Neuron (in vitro differentiated cells): ENCODE results near the gene SH3BP2.
"Not testable (repeated sequence)": the region's sequence is repeated elsewhere in the genome, so short reads cannot be mapped to it uniquely, and the experiment has no call there.

Experiments used
- H2AFZ ChIP-seq: one replicate; pipeline ENCODE4 v1.6.1; 2013; ENCODE audit warnings: low read depth, mild to moderate bottlenecking, inconsistent platforms, low read length, moderate library complexity
- H3K27me3 ChIP-seq: one replicate; pipeline ENCODE4 v1.6.1; 2013; ENCODE audit warnings: low read length; ENCODE audit not compliant: insufficient read depth
- H3K36me3 ChIP-seq: one replicate; pipeline ENCODE4 v1.6.1; 2013; ENCODE audit warnings: low read length; ENCODE audit not compliant: insufficient read depth
- H3K4me1 ChIP-seq: one replicate; pipeline ENCODE4 v1.6.1; 2013; ENCODE audit warnings: low read length; ENCODE audit not compliant: insufficient read depth
- H3K4me3 ChIP-seq: 2 replicates; pipeline ENCODE4 v1.5.1; 2013; ENCODE audit warnings: mild to moderate bottlenecking, low read length, moderate library complexity
- H3K9me3 ChIP-seq: one replicate; pipeline ENCODE4 v1.6.1; 2013; ENCODE audit warnings: low read length

SH3BP2 gene

DNA sequence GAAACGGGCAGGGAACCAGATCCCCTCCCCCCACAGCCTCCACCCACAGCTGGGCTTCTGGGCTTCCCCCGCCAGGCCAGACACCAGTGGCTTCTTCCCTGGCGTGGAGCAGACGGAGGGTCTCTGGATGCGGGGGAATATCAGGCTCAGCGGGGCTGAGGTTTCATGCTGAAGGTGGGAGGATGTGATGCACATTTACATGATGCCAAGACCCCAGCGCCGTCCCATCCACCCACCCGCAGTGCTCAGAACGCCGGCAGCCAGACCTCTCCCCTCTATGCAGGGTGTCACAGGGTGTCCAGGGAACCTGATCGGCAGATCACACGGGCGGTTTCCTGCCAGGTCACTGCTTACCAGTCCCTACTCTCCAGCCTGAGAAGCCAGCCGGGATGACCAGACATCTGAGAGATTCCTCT is 24.0 kb upstream of the SH3BP2 start:
- H3K9me3 ChIP-seq = peaks cover 4% of the 10 kb centered on the region
- H2AFZ ChIP-seq = no peak overlapping the region
- H3K4me1 ChIP-seq = no peaks in the 10 kb centered on the region
- H3K4me3 ChIP-seq = no peak overlapping the region
- H3K36me3 ChIP-seq = no peaks in the 10 kb centered on the region
- no peaks in the 10 kb centered on the region for H3K27me3 ChIP-seq

DNA sequence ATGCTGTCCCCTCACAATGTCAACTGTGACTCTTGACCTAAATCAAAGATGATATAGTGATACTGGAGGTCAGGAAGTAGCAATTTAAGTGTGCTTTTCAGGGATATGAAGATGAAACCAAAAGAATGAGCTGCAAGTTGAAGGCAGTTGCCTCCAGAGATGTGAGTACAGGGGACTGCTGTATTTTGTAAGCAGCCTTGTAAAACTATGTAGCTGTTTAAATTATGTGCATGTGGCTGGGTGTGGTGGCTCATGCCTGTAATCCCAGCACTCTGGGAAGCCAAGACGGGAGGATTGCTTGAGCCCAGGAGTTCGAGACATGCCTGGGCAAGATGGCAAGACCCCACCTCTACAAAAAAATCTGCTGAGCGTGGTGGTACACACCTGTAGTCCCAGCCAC is 21.6 kb upstream of the SH3BP2 start:
- Histone ChIP-seq H2AFZ (no peak overlapping the region), H3K36me3 (no peaks in the 10 kb centered on the region), H3K9me3 (peaks cover 4% of the 10 kb centered on the region), H3K27me3 (no peaks in the 10 kb centered on the region), H3K4me3 (no peak overlapping the region), H3K4me1 (no peaks in the 10 kb centered on the region)

DNA sequence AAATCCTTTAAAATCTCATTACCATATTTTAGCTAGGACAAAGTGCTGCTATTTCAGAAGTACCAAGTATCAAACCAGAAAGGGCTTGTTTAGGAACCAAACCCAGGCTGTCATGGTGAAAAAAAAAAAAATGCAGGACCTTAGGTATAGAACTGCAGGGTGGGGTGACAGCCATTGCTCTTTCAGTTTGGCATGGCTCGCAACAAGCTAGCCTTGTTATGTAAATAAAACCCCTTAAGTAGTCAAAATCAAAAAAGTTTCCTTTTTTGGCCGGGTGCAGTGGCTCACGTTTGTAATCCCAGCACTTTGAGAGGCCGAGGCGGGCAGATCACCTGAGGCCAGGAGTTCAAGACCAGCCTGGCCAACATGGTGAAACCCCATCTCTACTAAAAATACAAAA is 12.2 kb upstream of the SH3BP2 start:
- not testable (repeated sequence) for H3K36me3 ChIP-seq, H3K4me1 ChIP-seq, H2AFZ ChIP-seq, H3K4me3 ChIP-seq, H3K27me3 ChIP-seq, H3K9me3 ChIP-seq

- peaks cover 3% of the 10 kb centered on the region for H3K9me3 ChIP-seq
- H2AFZ ChIP-seq = no peak overlapping the region
- no peaks in the 10 kb centered on the region for H3K4me1 ChIP-seq
- no peaks in the 10 kb centered on the region for H3K27me3 ChIP-seq
- no peak overlapping the region for H3K4me3 ChIP-seq
- no peaks in the 10 kb centered on the region for H3K36me3 ChIP-seq
These were observed 11.0 kb upstream of the SH3BP2 start for GRCh38 chr4:2781911-2782310.

DNA sequence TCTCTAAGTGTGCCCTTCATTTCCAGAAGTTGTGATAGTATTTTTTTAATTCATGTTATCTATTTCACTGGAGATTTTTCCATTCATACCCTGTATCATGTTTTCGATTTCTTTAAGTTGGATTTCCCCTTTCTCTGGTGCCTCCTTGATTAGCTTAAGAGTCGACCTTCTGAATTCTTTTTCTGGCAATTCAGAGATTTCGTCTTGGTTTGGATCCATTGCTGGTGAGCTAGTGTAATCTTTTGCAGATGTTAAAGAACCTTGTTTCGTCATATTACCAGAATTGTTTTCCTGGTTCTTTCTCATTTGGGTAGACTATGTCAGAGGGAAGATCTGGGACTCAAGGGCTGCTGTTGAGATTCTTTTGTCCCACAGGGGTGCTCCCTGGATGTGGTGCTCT is 9.1 kb upstream of the SH3BP2 start:
- Histone ChIP-seq H3K36me3 (no peaks in the 10 kb centered on the region), H2AFZ (no peak overlapping the region), H3K9me3 (peaks cover 3% of the 10 kb centered on the region), H3K27me3 (no peaks in the 10 kb centered on the region), H3K4me3 (no peak overlapping the region), H3K4me1 (no peaks in the 10 kb centered on the region)

DNA sequence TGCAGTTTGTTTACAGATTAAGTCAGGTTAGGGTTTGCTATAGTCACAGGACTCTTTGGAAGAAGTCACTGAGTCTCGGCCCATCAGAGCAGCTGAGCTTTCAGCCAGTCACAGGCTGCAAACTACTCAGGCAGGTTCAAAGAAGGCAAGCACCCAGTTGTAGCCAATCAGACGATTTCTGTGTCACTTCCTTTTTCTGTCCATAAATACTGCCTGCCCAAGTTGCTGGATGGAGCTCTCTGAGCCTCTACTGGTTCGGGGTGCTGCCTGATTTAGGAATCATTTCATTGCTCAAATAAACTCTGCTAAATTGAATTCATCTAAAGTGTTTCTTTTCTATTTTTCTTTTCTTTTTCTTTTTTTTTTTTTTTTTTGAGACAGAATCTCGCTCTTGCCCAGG is 7.3 kb upstream of the SH3BP2 start:
- Histone ChIP-seq H3K9me3 (peaks cover 3% of the 10 kb centered on the region), H3K36me3 (no peaks in the 10 kb centered on the region), H3K4me3 (no peak overlapping the region), H2AFZ (no peak overlapping the region), H3K4me1 (no peaks in the 10 kb centered on the region), H3K27me3 (no peaks in the 10 kb centered on the region)

- Histone ChIP-seq H3K9me3 (peaks cover 3% of the 10 kb centered on the region), H3K4me3 (no peak overlapping the region), H2AFZ (no peak overlapping the region), H3K36me3 (no peaks in the 10 kb centered on the region), H3K27me3 (no peaks in the 10 kb centered on the region), H3K4me1 (peaks cover 4% of the 10 kb centered on the region)
These were observed 6.7 kb upstream of the SH3BP2 start for GRCh38 chr4:2786152-2786671.

- Histone ChIP-seq H2AFZ (no peak overlapping the region), H3K4me3 (no peak overlapping the region), H3K36me3 (no peaks in the 10 kb centered on the region), H3K4me1 (peaks cover 4% of the 10 kb centered on the region), H3K27me3 (no peaks in the 10 kb centered on the region), H3K9me3 (peaks cover 3% of the 10 kb centered on the region)
These were observed 6.1 kb upstream of the SH3BP2 start for GRCh38 chr4:2786794-2787229.

DNA sequence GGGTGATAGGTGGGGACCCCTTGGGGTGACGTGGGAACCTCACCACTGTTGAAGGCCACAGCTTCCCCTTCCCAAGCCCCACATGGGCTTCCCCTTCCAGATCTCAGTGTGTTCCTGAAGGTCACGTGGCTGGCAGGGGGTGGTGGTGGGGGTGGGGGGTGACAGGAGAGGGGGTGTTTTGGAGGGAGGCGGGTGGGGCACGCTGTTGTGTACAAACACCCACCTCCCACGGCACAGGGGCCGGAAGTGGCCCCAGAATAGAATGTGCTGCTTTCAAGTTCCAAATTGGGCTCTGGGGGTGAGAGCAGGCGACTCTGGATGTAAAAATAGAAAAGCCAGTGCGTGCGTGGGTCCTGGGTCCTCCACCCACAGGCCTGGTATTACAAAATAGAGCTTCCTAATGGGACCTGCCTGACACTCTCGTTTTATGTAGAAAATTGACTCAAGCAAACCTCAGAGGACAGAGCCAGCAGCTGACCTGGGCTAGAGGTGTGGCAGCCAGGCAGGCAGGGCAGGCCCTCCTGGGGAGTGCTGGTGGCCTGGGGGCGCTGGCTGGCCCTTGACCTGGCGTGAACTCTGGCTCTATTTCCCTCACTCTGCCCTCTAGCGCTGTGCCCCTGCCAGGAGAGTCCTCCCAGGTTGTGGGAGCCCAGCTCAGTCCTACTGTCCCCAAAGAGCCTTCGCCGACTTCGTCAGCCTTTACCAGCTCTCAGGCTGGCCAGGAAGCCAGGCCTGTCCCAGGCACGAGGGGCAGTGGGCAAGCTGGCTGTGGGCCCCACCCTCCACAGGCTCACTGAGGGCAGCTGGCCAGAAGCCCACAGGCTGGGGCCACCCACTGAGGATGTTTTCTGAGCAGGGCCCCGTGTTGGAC is 5.4 kb upstream of the SH3BP2 start:
- Histone ChIP-seq H3K27me3 (peaks cover 4% of the 10 kb centered on the region), H3K4me1 (peaks cover 4% of the 10 kb centered on the region), H3K36me3 (no peaks in the 10 kb centered on the region), H2AFZ (no peak overlapping the region), H3K9me3 (no peaks in the 10 kb centered on the region), H3K4me3 (no peak overlapping the region)

- Histone ChIP-seq H3K27me3 (peaks cover 4% of the 10 kb centered on the region), H3K36me3 (no peaks in the 10 kb centered on the region), H3K9me3 (no peaks in the 10 kb centered on the region), H3K4me3 (no peak overlapping the region), H3K4me1 (peaks cover 4% of the 10 kb centered on the region), H2AFZ (no peak overlapping the region)
These were observed 4.8 kb upstream of the SH3BP2 start for GRCh38 chr4:2788101-2788500.

GRCh38 chr4:2788532-2789103 is 4.3 kb upstream of the SH3BP2 start:
- H3K4me1 ChIP-seq = peaks cover 6% of the 10 kb centered on the region
- no peak overlapping the region for H2AFZ ChIP-seq
- H3K27me3 ChIP-seq = peaks cover 5% of the 10 kb centered on the region
- H3K36me3 ChIP-seq = no peaks in the 10 kb centered on the region
- no peak overlapping the region for H3K4me3 ChIP-seq
- H3K9me3 ChIP-seq = no peaks in the 10 kb centered on the region

- H3K4me1 ChIP-seq = peaks cover 11% of the 10 kb centered on the region
- no peaks in the 10 kb centered on the region for H3K36me3 ChIP-seq
- H3K4me3 ChIP-seq = no peak overlapping the region
- no peaks in the 10 kb centered on the region for H3K9me3 ChIP-seq
- H2AFZ ChIP-seq = no peak overlapping the region
- peaks cover 10% of the 10 kb centered on the region for H3K27me3 ChIP-seq
These were observed 3.5 kb upstream of the SH3BP2 start for GRCh38 chr4:2789351-2789750.

DNA sequence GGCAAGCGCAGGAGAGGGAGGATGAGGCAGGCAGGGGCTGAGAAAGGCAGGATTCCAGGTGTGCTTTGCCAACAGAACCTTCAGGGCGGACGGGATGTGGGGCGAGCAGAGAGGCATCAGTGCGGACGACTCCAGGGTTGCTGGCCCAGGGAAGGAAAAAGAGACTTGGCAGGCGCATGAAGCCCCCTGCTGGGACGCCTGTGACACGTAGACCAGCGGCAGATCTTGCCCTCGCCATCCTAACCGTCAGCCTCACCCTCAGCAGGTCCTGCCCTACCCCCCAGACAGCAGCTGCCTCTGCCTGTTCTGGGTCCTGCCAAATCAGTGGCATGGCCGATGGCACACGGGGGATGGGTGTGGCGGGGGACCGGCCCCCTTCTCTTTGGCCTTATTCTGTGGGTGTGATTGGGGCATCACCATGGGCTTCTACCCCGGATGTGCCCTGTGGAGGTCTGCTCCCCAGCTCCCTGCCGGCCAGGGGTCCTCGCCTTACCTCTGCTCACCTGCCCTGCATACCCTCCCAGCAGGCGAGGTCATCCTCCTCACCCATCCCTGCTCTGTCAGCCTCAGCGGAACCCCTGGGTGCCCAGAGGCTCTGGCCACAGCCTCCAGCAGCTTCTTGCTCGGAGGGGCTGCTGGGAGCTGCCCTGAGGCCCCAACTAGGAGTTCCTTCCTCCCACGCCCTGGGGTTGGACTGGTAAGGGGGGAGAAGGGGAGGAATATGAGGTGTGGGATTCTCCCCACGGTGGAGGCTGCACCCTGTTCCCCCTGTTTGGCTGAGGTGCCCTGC is 2.9 kb upstream of the SH3BP2 start:
- Histone ChIP-seq H3K4me3 (no peak overlapping the region), H3K9me3 (no peaks in the 10 kb centered on the region), H2AFZ (no peak overlapping the region), H3K36me3 (no peaks in the 10 kb centered on the region), H3K27me3 (peaks cover 14% of the 10 kb centered on the region), H3K4me1 (peaks cover 16% of the 10 kb centered on the region)
